ENCODE results near the gene OSCP1. TPM values are rescaled to one million over a fixed set of nuclear protein-coding genes. Genes with fewer than 3 reads are reported as not detected.

Gene OSCP1
- total RNA-seq, 1 experiment from 2014 or later: 5.7 TPM

DNA sequence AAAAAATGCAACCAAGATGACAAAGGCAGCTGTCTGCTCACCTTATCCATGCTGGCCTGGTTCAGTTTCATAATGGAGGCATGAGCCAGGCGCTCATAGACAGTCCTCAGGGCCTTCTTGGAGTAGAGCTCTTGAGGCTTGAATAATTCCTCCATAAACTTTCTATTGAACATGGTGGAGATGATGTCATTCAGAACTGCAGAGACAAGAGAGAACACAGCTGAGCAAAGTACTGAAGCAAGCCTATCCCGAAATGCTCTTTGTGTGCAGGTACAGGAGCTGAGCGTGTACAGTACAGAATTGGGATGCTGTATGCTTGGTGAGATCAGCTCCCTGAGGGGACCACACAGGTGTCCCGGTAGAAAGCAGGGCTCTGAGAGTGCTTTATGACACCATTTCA, 11.5 kb downstream of the OSCP1 start:
- TF ChIP-seq, protein P1, sequence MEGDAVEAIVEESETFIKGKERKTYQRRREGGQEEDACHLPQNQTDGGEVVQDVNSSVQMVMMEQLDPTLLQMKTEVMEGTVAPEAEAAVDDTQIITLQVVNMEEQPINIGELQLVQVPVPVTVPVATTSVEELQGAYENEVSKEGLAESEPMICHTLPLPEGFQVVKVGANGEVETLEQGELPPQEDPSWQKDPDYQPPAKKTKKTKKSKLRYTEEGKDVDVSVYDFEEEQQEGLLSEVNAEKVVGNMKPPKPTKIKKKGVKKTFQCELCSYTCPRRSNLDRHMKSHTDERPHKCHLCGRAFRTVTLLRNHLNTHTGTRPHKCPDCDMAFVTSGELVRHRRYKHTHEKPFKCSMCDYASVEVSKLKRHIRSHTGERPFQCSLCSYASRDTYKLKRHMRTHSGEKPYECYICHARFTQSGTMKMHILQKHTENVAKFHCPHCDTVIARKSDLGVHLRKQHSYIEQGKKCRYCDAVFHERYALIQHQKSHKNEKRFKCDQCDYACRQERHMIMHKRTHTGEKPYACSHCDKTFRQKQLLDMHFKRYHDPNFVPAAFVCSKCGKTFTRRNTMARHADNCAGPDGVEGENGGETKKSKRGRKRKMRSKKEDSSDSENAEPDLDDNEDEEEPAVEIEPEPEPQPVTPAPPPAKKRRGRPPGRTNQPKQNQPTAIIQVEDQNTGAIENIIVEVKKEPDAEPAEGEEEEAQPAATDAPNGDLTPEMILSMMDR (conservative IDR thresholded peaks at IDR 0.05; ENCODE audit: low read depth, low read length): no peak
- TF ChIP-seq EZH2 (IDR thresholded peaks at IDR 0.05; ENCODE audit: borderline replicate concordance, low read depth, low read length, poor library complexity, severe bottlenecking): no peak
- H3K4me3 ChIP-seq (ENCODE audit: low read depth, low read length, poor library complexity, severe bottlenecking): no peak overlapping the region
- H3K27me3 ChIP-seq (replicated peaks; ENCODE audit: insufficient read depth, low read depth, low read length, poor library complexity): no peaks in the 10 kb centered on the region
- intact Hi-C loops (cut with micrococcal nuclease; ENCODE audit: unreplicated experiment): no loop called here
- ChIA-PET CTCF (no interaction called here), POLR2A (ENCODE audit: low non-redundant PET) (no interaction called here)
- no peak for DNase-seq (ENCODE audit: low spot score)
- H3K4me1 ChIP-seq (ENCODE audit: insufficient read depth, low read length, poor library complexity, severe bottlenecking): no peaks in the 10 kb centered on the region
- no peaks in the 10 kb centered on the region for H3K36me3 ChIP-seq (ENCODE audit: insufficient read depth, low read length, poor library complexity, severe bottlenecking)
- BruUV-seq (replicated peaks): no TSS peak
- no peak overlapping the region for H3K27ac ChIP-seq (ENCODE audit: low read depth, low read length, poor library complexity, severe bottlenecking)
- H3K9me3 ChIP-seq (ENCODE audit: low read depth, low read length, poor library complexity, severe bottlenecking): no peaks in the 10 kb centered on the region

GRCh38 chr1:36436821-36437220, 13.4 kb downstream of the OSCP1 start:
- POLR2A ChIA-PET (ENCODE audit: low non-redundant PET): interaction anchor here (0.5 kb wide), 1 partner anchor 13 kb away, joined by 3 read pairs; no protein-coding TSS in a partner anchor
- CTCF ChIA-PET: no interaction called here
- intact Hi-C loops (cut with micrococcal nuclease; ENCODE audit: unreplicated experiment): no loop called here
- Histone ChIP-seq H3K36me3 (ENCODE audit: insufficient read depth, low read length, poor library complexity, severe bottlenecking) (no peaks in the 10 kb centered on the region), H3K9me3 (ENCODE audit: low read depth, low read length, poor library complexity, severe bottlenecking) (no peaks in the 10 kb centered on the region), H3K4me1 (ENCODE audit: insufficient read depth, low read length, poor library complexity, severe bottlenecking) (no peaks in the 10 kb centered on the region), H3K27ac (ENCODE audit: low read depth, low read length, poor library complexity, severe bottlenecking) (no peak overlapping the region), H3K27me3 (replicated peaks; ENCODE audit: insufficient read depth, low read depth, low read length, poor library complexity) (no peaks in the 10 kb centered on the region), H3K4me3 (ENCODE audit: low read depth, low read length, poor library complexity, severe bottlenecking) (no peak overlapping the region)
- no peak for DNase-seq (ENCODE audit: low spot score)
- no TSS peak for BruUV-seq (replicated peaks)
- no peak for TF ChIP-seq EZH2 (IDR thresholded peaks at IDR 0.05; ENCODE audit: borderline replicate concordance, low read depth, low read length, poor library complexity, severe bottlenecking)
- TF ChIP-seq, protein P1 (conservative IDR thresholded peaks at IDR 0.05; ENCODE audit: low read depth, low read length): no peak

- Histone ChIP-seq H3K4me1 (ENCODE audit: insufficient read depth, low read length, poor library complexity, severe bottlenecking) (no peaks in the 10 kb centered on the region), H3K27me3 (replicated peaks; ENCODE audit: insufficient read depth, low read depth, low read length, poor library complexity) (no peaks in the 10 kb centered on the region), H3K4me3 (ENCODE audit: low read depth, low read length, poor library complexity, severe bottlenecking) (no peak overlapping the region), H3K9me3 (ENCODE audit: low read depth, low read length, poor library complexity, severe bottlenecking) (no peaks in the 10 kb centered on the region), H3K36me3 (ENCODE audit: insufficient read depth, low read length, poor library complexity, severe bottlenecking) (no peaks in the 10 kb centered on the region), H3K27ac (ENCODE audit: low read depth, low read length, poor library complexity, severe bottlenecking) (no peak overlapping the region)
- intact Hi-C loops (cut with micrococcal nuclease; ENCODE audit: unreplicated experiment): no loop called here
- CTCF ChIA-PET: interaction anchor here (0.6 kb wide), 1 partner anchor 24 kb away, joined by 3 read pairs; no protein-coding TSS in a partner anchor
- no TSS peak for BruUV-seq (replicated peaks)
- no peak for DNase-seq (ENCODE audit: low spot score)
- POLR2A ChIA-PET (ENCODE audit: low non-redundant PET): no interaction called here
- TF ChIP-seq EZH2 (IDR thresholded peaks at IDR 0.05; ENCODE audit: borderline replicate concordance, low read depth, low read length, poor library complexity, severe bottlenecking): no peak
- TF ChIP-seq, protein P1 (conservative IDR thresholded peaks at IDR 0.05; ENCODE audit: low read depth, low read length): no peak
Observed at GRCh38 chr1:36433102-36433501, 17.1 kb downstream of the OSCP1 start.
